Umbilical cord (tissue), 2 donors: ENCODE measurements around the gene ROR2. TPM values are rescaled to one million over a fixed set of nuclear protein-coding genes. Genes with fewer than 3 reads are reported as not detected.

ENCODE experiments used
- DNase-seq: peaks from one replicate; pipeline ENCODE4 v3.0.0-alpha.2; 2015; ENCODE audit warnings: low spot score
- total RNA-seq: library from RNA; depleted of rRNA; stranded (reverse); fragments of >200 nt; gene quantifications from one replicate; pipeline ENCODE4 v1.2.3, GENCODE V29; 2014; ENCODE audit warnings: low replicate concordance; ENCODE audit not compliant: insufficient read depth

The ROR2 gene
- total RNA-seq, 1 donor from 2014 or later = 44.3 TPM

- peak; percentile 82 for DNase-seq
Observed at GRCh38 chr9:91900797-91901177, 49.2 kb downstream of the ROR2 start.

GRCh38 chr9:91900055-91900796 lies 49.8 kb downstream of the ROR2 start:
- DNase-seq = peak; percentile 84

- DNase-seq = no peak
Observed at GRCh38 chr9:91899594-91899993, 50.4 kb downstream of the ROR2 start.

GRCh38 chr9:91899219-91899563 lies 50.8 kb downstream of the ROR2 start:
- DNase-seq = no peak

GRCh38 chr9:91898451-91899218 lies 51.4 kb downstream of the ROR2 start:
- peak; percentile 59 for DNase-seq

GRCh38 chr9:91897201-91897600 lies 52.8 kb downstream of the ROR2 start:
- DNase-seq = no peak

GRCh38 chr9:91896513-91897121 lies 53.4 kb downstream of the ROR2 start:
- DNase-seq = peak; percentile 82

- DNase-seq = peak; percentile 64
Observed at GRCh38 chr9:91896097-91896496, 53.9 kb downstream of the ROR2 start.

GRCh38 chr9:91894536-91894935 lies 55.5 kb downstream of the ROR2 start:
- no peak for DNase-seq

GRCh38 chr9:91894023-91894422 lies 56.0 kb downstream of the ROR2 start:
- no peak for DNase-seq

- no peak for DNase-seq
Observed at GRCh38 chr9:91891915-91892314, 58.1 kb downstream of the ROR2 start.

- peak; percentile 62 for DNase-seq
Observed at GRCh38 chr9:91890662-91891061, 59.4 kb downstream of the ROR2 start.

GRCh38 chr9:91889161-91889911 lies 60.7 kb downstream of the ROR2 start:
- peak; percentile 62 for DNase-seq

- no peak for DNase-seq
Observed at GRCh38 chr9:91886414-91887076, 63.5 kb downstream of the ROR2 start.

- no peak for DNase-seq
Observed at GRCh38 chr9:91885746-91886413, 64.1 kb downstream of the ROR2 start.

- peak; percentile 90 for DNase-seq
Observed at GRCh38 chr9:91884696-91885687, 65.0 kb downstream of the ROR2 start.

- DNase-seq = no peak
Observed at GRCh38 chr9:91884153-91884552, 65.9 kb downstream of the ROR2 start.

GRCh38 chr9:91883503-91883902 lies 66.5 kb downstream of the ROR2 start:
- DNase-seq = no peak

- no peak for DNase-seq
Observed at GRCh38 chr9:91882627-91883026, 67.4 kb downstream of the ROR2 start.
